CD4-positive, alpha-beta T cell (primary cell): ENCODE data around the gene STX16. TPM values are rescaled to one million over a fixed set of nuclear protein-coding genes. Genes with fewer than 3 reads are reported as not detected.

ENCODE experiments used
- ATAC-seq: fragments of 200-7000 bp; cut with Tn5 transposase; one replicate; pipeline ENCODE4 v1.10.0; 2022; ENCODE audit warnings: mild to moderate bottlenecking; ENCODE audit not compliant: poor library complexity
- CTCF ChIA-PET: fragments of 350-600 bp; sonication (Branson Sonifier 250); formaldehyde crosslinking; loops from one replicate; lab custom pipeline; 2021; ENCODE audit warnings: antibody characterized with exemption, inconsistent platforms; lab: Charles Lee
- POLR2A ChIA-PET: fragments of 350-600 bp; sonication (Branson Sonifier 250); formaldehyde crosslinking; loops from one replicate; lab custom pipeline; 2021; ENCODE audit warnings: antibody characterized with exemption, inconsistent platforms; lab: Charles Lee
- DNase-seq, 14 experiments: peaks; one replicate each; pipeline ENCODE4 v3.0.0-alpha.2; 2013 to 2020; ENCODE audit warnings: mixed read lengths in 2 of 14
- H3K27ac ChIP-seq, 2 donors: one replicate each; pipeline versions ENCODE4 v1.5.1 to v1.7.0; 2013; ENCODE audit warnings: low read length in 2 of 2, low read depth in 1 of 2, mild to moderate bottlenecking in 1 of 2
- H3K27me3 ChIP-seq, 2 experiments: 1 replicate in 1 of 2; 2 replicates in 1 of 2; pipeline versions ENCODE4 v1.6.1 to v1.7.0; 2013; ENCODE audit warnings: low read length in 2 of 2, control low read depth in 1 of 2, mild to moderate bottlenecking in 1 of 2, moderate library complexity in 1 of 2; ENCODE audit not compliant: insufficient read depth in 2 of 2, control insufficient read depth in 1 of 2
- H3K36me3 ChIP-seq: one replicate; pipeline ENCODE4 v1.6.1; 2013; ENCODE audit warnings: low read length, control low read depth; ENCODE audit not compliant: insufficient read depth
- H3K4me1 ChIP-seq: one replicate; pipeline ENCODE4 v1.6.1; 2013; ENCODE audit warnings: low read length, control low read depth; ENCODE audit not compliant: insufficient read depth
- H3K4me3 ChIP-seq: one replicate; pipeline ENCODE4 v1.5.1; 2013; ENCODE audit warnings: mild to moderate bottlenecking, low read length, moderate library complexity
- H3K9me3 ChIP-seq, 2 experiments: 1 replicate in 1 of 2; 2 replicates in 1 of 2; pipeline versions ENCODE4 v1.6.1 to v1.7.0; 2013; ENCODE audit warnings: low read length in 2 of 2, mild to moderate bottlenecking in 2 of 2, control low read depth in 1 of 2, moderate library complexity in 1 of 2; ENCODE audit not compliant: control insufficient read depth in 1 of 2, insufficient read depth in 1 of 2
- H3K27ac Mint-ChIP-seq: one replicate; pipeline ENCODE4 v1.8.0; 2020; ENCODE audit warnings: mixed read lengths
- H3K27me3 Mint-ChIP-seq: one replicate; pipeline ENCODE4 v1.8.0; 2021; ENCODE audit warnings: mixed read lengths
- H3K36me3 Mint-ChIP-seq: one replicate; pipeline ENCODE4 v1.8.0; 2021; ENCODE audit warnings: low read depth, mixed read lengths
- H3K4me1 Mint-ChIP-seq: one replicate; pipeline ENCODE4 v1.8.0; 2021; ENCODE audit warnings: low read depth, mixed read lengths
- H3K4me3 Mint-ChIP-seq: one replicate; pipeline ENCODE4 v1.8.0; 2020; ENCODE audit warnings: mild to moderate bottlenecking, mixed read lengths
- H3K9me3 Mint-ChIP-seq: one replicate; pipeline ENCODE4 v1.8.0; 2020; ENCODE audit warnings: mixed read lengths
- CTCF ChIP-seq: fragments of 200-600 bp; IDR thresholded peaks from one replicate; pipeline ENCODE4 v1.8.0; 2022; ENCODE audit warnings: antibody characterized with exemption, mild to moderate bottlenecking
- intact Hi-C, 2 experiments: fragments of 100-400 bp; cut with DNase I in 1 of 2; cut with micrococcal nuclease in 1 of 2; formaldehyde crosslinking; loops; one replicate each; pipeline versions ENCODE4 v1.15.1 to v1.9.0; 2023 to 2025; cut with DNase I, micrococcal nuclease
- total RNA-seq, 174 experiments: library from RNA in 2 of 174; stranded (reverse) in 2 of 174; gene quantifications; one replicate each; pipeline ENCODE4 v1.2.3 and lab custom pipeline; 2021 to 2026

STX16 gene
- total RNA-seq, 2 experiments from 2014 or later: 179 to 181 TPM

GRCh38 chr20:58670102-58670501, 19.0 kb downstream of the STX16 start:
- Histone ChIP-seq H3K27me3 (no peaks in the 10 kb centered on the region), H3K4me3 (no peak overlapping the region), H3K27ac (no peak overlapping the region), H3K9me3 (no peaks in the 10 kb centered on the region), H3K36me3 (peaks cover 85% of the 10 kb centered on the region), H3K4me1 (peaks cover under 1% of the 10 kb centered on the region)
- DNase-seq: no peak
- no peak for ATAC-seq
- H3K27me3 Mint-ChIP-seq: no peaks in the 10 kb centered on the region
- intact Hi-C loops: no loop called here
- ChIA-PET POLR2A (no interaction called here), CTCF (interaction anchor here (1.8 kb wide), 1 partner anchor 19 kb away, joined by 6 read pairs; the partner anchor contains the start of gene STX16)
- peaks cover 84% of the 10 kb centered on the region for H3K36me3 Mint-ChIP-seq
- no peak for TF ChIP-seq CTCF
- H3K4me3 Mint-ChIP-seq: no peak overlapping the region
- H3K4me1 Mint-ChIP-seq: peaks cover 16% of the 10 kb centered on the region
- H3K9me3 Mint-ChIP-seq: no peaks in the 10 kb centered on the region
- no peak overlapping the region for H3K27ac Mint-ChIP-seq

- Mint-ChIP-seq H3K4me1 (peaks cover 13% of the 10 kb centered on the region), H3K36me3 (peaks cover 84% of the 10 kb centered on the region), H3K4me3 (no peak overlapping the region), H3K27me3 (no peaks in the 10 kb centered on the region), H3K9me3 (no peaks in the 10 kb centered on the region), H3K27ac (no peak overlapping the region)
- ChIA-PET CTCF (no interaction called here), POLR2A (interaction anchor here (1.0 kb wide), 1 partner anchor 19 kb away, joined by 3 read pairs; the partner anchor contains the start of gene STX16)
- Histone ChIP-seq H3K4me1 (no peaks in the 10 kb centered on the region), H3K4me3 (no peak overlapping the region), H3K27ac (no peak overlapping the region), H3K27me3 (no peaks in the 10 kb centered on the region), H3K36me3 (peaks cover 87% of the 10 kb centered on the region), H3K9me3 (no peaks in the 10 kb centered on the region)
- DNase-seq: no peak
- no peak for TF ChIP-seq CTCF
- intact Hi-C loops: no loop called here
- ATAC-seq: no peak
Measured at GRCh38 chr20:58670659-58671058, 19.6 kb downstream of the STX16 start.

GRCh38 chr20:58673119-58673518, 22.0 kb downstream of the STX16 start:
- ATAC-seq (no peak), DNase-seq (no peak)
- no peak overlapping the region for H3K27ac ChIP-seq
- H3K4me3 ChIP-seq: no peak overlapping the region
- H3K27me3 Mint-ChIP-seq: no peaks in the 10 kb centered on the region
- H3K9me3 ChIP-seq: no peaks in the 10 kb centered on the region
- POLR2A ChIA-PET: no interaction called here
- no peak for TF ChIP-seq CTCF
- intact Hi-C loops: no loop called here
- CTCF ChIA-PET: interaction anchor here (0.5 kb wide), 1 partner anchor 23 kb away, joined by 3 read pairs; no protein-coding TSS in a partner anchor
- no peaks in the 10 kb centered on the region for H3K4me1 Mint-ChIP-seq
- peaks cover 86% of the 10 kb centered on the region for H3K36me3 Mint-ChIP-seq
- H3K27ac Mint-ChIP-seq: no peak overlapping the region
- H3K27me3 ChIP-seq: no peaks in the 10 kb centered on the region
- H3K4me1 ChIP-seq: no peaks in the 10 kb centered on the region
- H3K9me3 Mint-ChIP-seq: no peaks in the 10 kb centered on the region
- no peak overlapping the region for H3K4me3 Mint-ChIP-seq
- peaks cover 93% of the 10 kb centered on the region for H3K36me3 ChIP-seq
